B cell (primary cell): ENCODE measurements around the gene ERICH2. TPM values are rescaled to one million over a fixed set of nuclear protein-coding genes. Genes with fewer than 3 reads are reported as not detected.

Experiments used
- ATAC-seq: fragments of 200-7000 bp; cut with Tn5 transposase; one replicate; pipeline ENCODE4 v1.10.0; 2021; ENCODE audit warnings: low read depth, mild to moderate bottlenecking, moderate number of reproducible peaks, moderate library complexity
- CTCF ChIA-PET: fragments of 350-600 bp; sonication (Branson Sonifier 250); formaldehyde crosslinking; loops from one replicate; lab custom pipeline; 2021; ENCODE audit warnings: antibody characterized with exemption, inconsistent platforms; lab: Charles Lee
- POLR2A ChIA-PET: fragments of 350-600 bp; sonication (Branson Sonifier 250); formaldehyde crosslinking; loops from one replicate; lab custom pipeline; 2021; ENCODE audit warnings: antibody characterized with exemption; lab: Charles Lee
- DNase-seq: peaks from one replicate; pipeline ENCODE4 v3.0.0; 2013
- H2AFZ ChIP-seq: 2 replicates; pipeline ENCODE4 v1.6.1; 2012; ENCODE audit warnings: mild to moderate bottlenecking, low read depth, low read length; ENCODE audit not compliant: insufficient read depth, poor library complexity, severe bottlenecking
- H3K27ac ChIP-seq, 2 donors: 1 replicate in 1 of 2; 2 replicates in 1 of 2; pipeline ENCODE4 v1.5.1; 2012 to 2013; ENCODE audit warnings: low read length in 2 of 2, mild to moderate bottlenecking in 2 of 2, moderate library complexity in 1 of 2
- H3K27me3 ChIP-seq, 4 experiments: fragments of 200-600 bp in 1 of 4; sonication (generic) in 1 of 4; replicated peaks in 1 of 4; 1 replicate in 2 of 4; 2 replicates in 2 of 4; pipeline versions ENCODE4 v1.6.1 to v1.7.0; 2013 to 2016; ENCODE audit warnings: low read length in 3 of 4, mild to moderate bottlenecking in 2 of 4, mixed read lengths in 1 of 4, moderate library complexity in 1 of 4; ENCODE audit not compliant: insufficient read depth in 4 of 4, control insufficient read depth in 3 of 4; ENCODE audit errors: control extremely low read depth in 1 of 4
- H3K36me3 ChIP-seq, 2 experiments: replicated peaks in 1 of 2; 1 replicate in 1 of 2; 2 replicates in 1 of 2; pipeline versions ENCODE4 v1.6.1 to v1.7.1; 2013; ENCODE audit warnings: low read length in 1 of 2; ENCODE audit not compliant: insufficient read depth in 2 of 2, control insufficient read depth in 1 of 2; ENCODE audit errors: control extremely low read depth in 1 of 2, extremely low read depth in 1 of 2
- H3K4me1 ChIP-seq, 2 donors: fragments of 200-600 bp in 1 of 2; sonication (generic) in 1 of 2; 1 replicate in 1 of 2; 2 replicates in 1 of 2; pipeline versions ENCODE4 v1.5.1 to v1.6.1; 2013 to 2017; ENCODE audit warnings: low read length in 2 of 2; ENCODE audit not compliant: control insufficient read depth in 2 of 2, insufficient read depth in 2 of 2
- H3K4me2 ChIP-seq: replicated peaks from 2 replicates; pipeline ENCODE3; 2012; ENCODE audit warnings: mild to moderate bottlenecking, low read depth, low read length; ENCODE audit not compliant: poor library complexity, severe bottlenecking
- H3K4me3 ChIP-seq, 5 experiments: fragments of 200-600 bp in 1 of 5; sonication (generic) in 1 of 5; 1 replicate in 3 of 5; 2 replicates in 2 of 5; pipeline versions ENCODE4 v1.5.1 to v1.7.0; 2011 to 2016; ENCODE audit warnings: low read length in 4 of 5, mild to moderate bottlenecking in 4 of 5, low read depth in 2 of 5, control low read depth in 1 of 5, moderate library complexity in 1 of 5; ENCODE audit not compliant: insufficient read depth in 1 of 5; ENCODE audit errors: control extremely low read depth in 1 of 5, extremely low read depth in 1 of 5
- H3K79me2 ChIP-seq: fragments of 200-600 bp; sonication (generic); one replicate; pipeline ENCODE4 v1.6.0; 2016; ENCODE audit warnings: low read length; ENCODE audit not compliant: control insufficient read depth, insufficient read depth
- H3K9ac ChIP-seq: fragments of 200-600 bp; sonication (generic); 2 replicates; pipeline ENCODE4 v1.6.1; 2017; ENCODE audit warnings: mild to moderate bottlenecking, low read length, moderate library complexity
- H3K9me3 ChIP-seq, 3 donors: one replicate each; pipeline versions ENCODE4 v1.6.1 to v1.7.1; 2013; ENCODE audit warnings: low read length in 2 of 3; ENCODE audit not compliant: control insufficient read depth in 2 of 3, insufficient read depth in 1 of 3; ENCODE audit errors: control extremely low read depth in 1 of 3
- H4K20me1 ChIP-seq: 2 replicates; pipeline ENCODE4 v1.6.0; 2012; ENCODE audit warnings: mild to moderate bottlenecking, low read length; ENCODE audit not compliant: insufficient read depth, control insufficient read depth, poor library complexity, severe bottlenecking
- H3K27ac Mint-ChIP-seq: one replicate; pipeline ENCODE4 v1.8.0; 2021; ENCODE audit warnings: mixed read lengths
- H3K27me3 Mint-ChIP-seq: one replicate; pipeline ENCODE4 v1.8.0; 2021; ENCODE audit warnings: mixed read lengths
- H3K4me1 Mint-ChIP-seq: one replicate; pipeline ENCODE4 v1.8.0; 2021; ENCODE audit warnings: mixed read lengths
- H3K4me3 Mint-ChIP-seq: one replicate; pipeline ENCODE4 v1.8.0; 2021; ENCODE audit warnings: mixed read lengths
- H3K9me3 Mint-ChIP-seq: one replicate; pipeline ENCODE4 v1.8.0; 2022; ENCODE audit warnings: mixed read lengths; ENCODE audit not compliant: insufficient read depth
- CTCF ChIP-seq: fragments of 200-600 bp; IDR thresholded peaks from one replicate; pipeline ENCODE4 v1.8.0; 2022; ENCODE audit warnings: antibody characterized with exemption, mild to moderate bottlenecking
- EZH2 ChIP-seq: IDR thresholded peaks from 2 replicates; pipeline ENCODE4 v1.6.1; 2012; ENCODE audit warnings: borderline replicate concordance, low read depth, mild to moderate bottlenecking, moderate library complexity, low read length; ENCODE audit not compliant: insufficient read depth, poor library complexity, severe bottlenecking
- WGBS: methylation state at CpG from one replicate; pipeline ENCODE4 v1.1.5; 2013; ENCODE audit warnings: missing lambda C conversion rate; ENCODE audit not compliant: insufficient coverage; 5-methylcytosine and 5-hydroxymethylcytosine counted together
- intact Hi-C: fragments of 100-400 bp; cut with micrococcal nuclease; formaldehyde crosslinking; loops from one replicate; pipeline ENCODE4 v1.10.0; 2022
- polyA plus RNA-seq: library from polyadenylated mRNA; depleted of rRNA; stranded (reverse); fragments of >200 nt; gene quantifications from 2 replicates; pipeline ENCODE4 v1.2.3, GENCODE V29; 2012
- total RNA-seq, 2 donors: library from RNA; stranded (reverse); fragments of 120-200 nt in 1 of 2; gene quantifications; 1 replicate in 1 of 2; 2 replicates in 1 of 2; pipeline versions ENCODE4 v1.2.3 to v1.2.4, GENCODE V29; 2013 to 2022

The ERICH2 gene
- total and polyA plus RNA-seq, 2 donors (not counting 1 experiment from before 2014, with no cell fraction given), result not detected

- CTCF ChIA-PET, result no interaction called here
- H3K9me3 ChIP-seq, result peaks cover 0 to 6% (median 0%) of the 10 kb centered on the region in 3 donors
- H3K9ac ChIP-seq, result no peak overlapping the region
- H3K27me3 ChIP-seq, result peaks cover 0 to 14% (median 3%) of the 10 kb centered on the region in 4 experiments
- no peaks in the 10 kb centered on the region for H3K79me2 ChIP-seq
- Mint-ChIP-seq H3K27ac (no peak overlapping the region), H3K4me3 (no peak overlapping the region), H3K4me1 (no peaks in the 10 kb centered on the region), H3K9me3 (peaks cover 7% of the 10 kb centered on the region), H3K27me3 (peaks cover 22% of the 10 kb centered on the region)
- H3K4me2 ChIP-seq, result no peak overlapping the region
- no peak overlapping the region for H3K4me3 ChIP-seq
- H2AFZ ChIP-seq, result no peak overlapping the region
- POLR2A ChIA-PET, result no interaction called here
- no peaks in the 10 kb centered on the region for H4K20me1 ChIP-seq
- no peak overlapping the region for H3K27ac ChIP-seq
- DNase-seq (no peak), ATAC-seq (no peak)
- WGBS, result 40% methylated on average over 1 of the region's 1 CpG
- no peak for TF ChIP-seq EZH2
- no peak for TF ChIP-seq CTCF
- no peaks in the 10 kb centered on the region for H3K36me3 ChIP-seq
- no peaks in the 10 kb centered on the region for H3K4me1 ChIP-seq
- intact Hi-C loops, result no loop called here
Observed at GRCh38 chr2:170736628-170737027, 33.5 kb upstream of the ERICH2 start.

GRCh38 chr2:170737406-170737805 is 32.8 kb upstream of the ERICH2 start:
- Histone ChIP-seq H4K20me1 (no peaks in the 10 kb centered on the region), H3K79me2 (no peaks in the 10 kb centered on the region), H2AFZ (no peak overlapping the region), H3K4me3 (no peak overlapping the region), H3K27me3 (peaks cover 0 to 17% (median 5%) of the 10 kb centered on the region in 4 experiments), H3K9me3 (peaks cover 0 to 6% (median 0%) of the 10 kb centered on the region in 3 donors), H3K4me1 (no peaks in the 10 kb centered on the region), H3K36me3 (no peaks in the 10 kb centered on the region), H3K9ac (no peak overlapping the region), H3K4me2 (no peak overlapping the region), H3K27ac (no peak overlapping the region)
- TF ChIP-seq CTCF (no peak), EZH2 (no peak)
- no peaks in the 10 kb centered on the region for H3K4me1 Mint-ChIP-seq
- WGBS, result no CpG with 5 or more reads among the region's 2 CpGs
- DNase-seq, result no peak
- ATAC-seq, result no peak
- POLR2A ChIA-PET, result no interaction called here
- H3K9me3 Mint-ChIP-seq, result peaks cover 7% of the 10 kb centered on the region
- CTCF ChIA-PET, result no interaction called here
- no peak overlapping the region for H3K4me3 Mint-ChIP-seq
- intact Hi-C loops, result no loop called here
- no peak overlapping the region for H3K27ac Mint-ChIP-seq
- peaks cover 18% of the 10 kb centered on the region for H3K27me3 Mint-ChIP-seq
